Parathyroid adenoma (tissue), 2 donors: ENCODE data around the gene ADSS1.

Source experiments
- H2AFZ ChIP-seq: fragments of 300-600 bp; sonication (generic); one replicate; pipeline ENCODE4 v1.7.0; 2017; ENCODE audit warnings: antibody characterized with exemption, mild to moderate bottlenecking
- H3K27ac ChIP-seq: fragments of 300-600 bp; sonication (generic); one replicate; pipeline ENCODE4 v1.7.0; 2017
- H3K27me3 ChIP-seq: fragments of 300-600 bp; sonication (generic); one replicate; pipeline ENCODE4 v1.7.0; 2017; ENCODE audit warnings: low read length; ENCODE audit not compliant: control insufficient read depth, insufficient read depth
- H3K36me3 ChIP-seq: fragments of 300-600 bp; sonication (generic); one replicate; pipeline ENCODE4 v1.7.0; 2017; ENCODE audit warnings: low read length; ENCODE audit not compliant: control insufficient read depth, insufficient read depth
- H3K4me1 ChIP-seq: fragments of 300-600 bp; sonication (generic); one replicate; pipeline ENCODE4 v1.7.0; 2017; ENCODE audit warnings: control low read depth
- H3K4me2 ChIP-seq: fragments of 300-600 bp; sonication (generic); one replicate; pipeline ENCODE4 v1.7.0; 2017; ENCODE audit warnings: low read length
- H3K4me3 ChIP-seq: fragments of 300-600 bp; sonication (generic); one replicate; pipeline ENCODE4 v1.7.0; 2017; ENCODE audit warnings: low read depth, low read length
- H3K79me2 ChIP-seq: fragments of 300-600 bp; sonication (generic); one replicate; pipeline ENCODE4 v1.7.0; 2017; ENCODE audit warnings: control low read depth
- H3K9ac ChIP-seq: fragments of 300-600 bp; sonication (generic); one replicate; pipeline ENCODE4 v1.7.0; 2017; ENCODE audit warnings: mild to moderate bottlenecking
- H3K9me3 ChIP-seq: fragments of 300-600 bp; sonication (generic); one replicate; pipeline ENCODE4 v1.7.0; 2017; ENCODE audit warnings: low read length; ENCODE audit not compliant: control insufficient read depth
- CTCF ChIP-seq: fragments of 300-600 bp; sonication (generic); IDR thresholded peaks from one replicate; pipeline ENCODE4 v1.7.0; 2017; ENCODE audit warnings: antibody characterized with exemption, mild to moderate bottlenecking
- donor health status: primary hyperparathyroidism.

ADSS1 gene

GRCh38 chr14:104684449-104684821, 39.6 kb upstream of the ADSS1 start:
- H3K4me3 ChIP-seq = no peak overlapping the region
- no peak overlapping the region for H2AFZ ChIP-seq
- no peak overlapping the region for H3K4me2 ChIP-seq
- no peaks in the 10 kb centered on the region for H3K79me2 ChIP-seq
- no peaks in the 10 kb centered on the region for H3K36me3 ChIP-seq
- peaks cover 15% of the 10 kb centered on the region for H3K4me1 ChIP-seq
- no peak overlapping the region for H3K27ac ChIP-seq
- H3K27me3 ChIP-seq = no peaks in the 10 kb centered on the region
- H3K9me3 ChIP-seq = no peaks in the 10 kb centered on the region
- no peak overlapping the region for H3K9ac ChIP-seq
- no peak for TF ChIP-seq CTCF

- TF ChIP-seq CTCF = no peak
- Histone ChIP-seq H3K4me1 (peaks cover 15% of the 10 kb centered on the region), H3K4me2 (no peak overlapping the region), H3K27me3 (no peaks in the 10 kb centered on the region), H3K27ac (no peak overlapping the region), H2AFZ (no peak overlapping the region), H3K36me3 (no peaks in the 10 kb centered on the region), H3K9ac (no peak overlapping the region), H3K4me3 (no peak overlapping the region), H3K79me2 (no peaks in the 10 kb centered on the region), H3K9me3 (no peaks in the 10 kb centered on the region)
These were observed 38.6 kb upstream of the ADSS1 start for GRCh38 chr14:104685216-104685997.

GRCh38 chr14:104685998-104686610, 37.9 kb upstream of the ADSS1 start:
- no peak for TF ChIP-seq CTCF
- Histone ChIP-seq H2AFZ (no peak overlapping the region), H3K36me3 (no peaks in the 10 kb centered on the region), H3K27me3 (no peaks in the 10 kb centered on the region), H3K4me3 (no peak overlapping the region), H3K4me2 (no peak overlapping the region), H3K79me2 (no peaks in the 10 kb centered on the region), H3K27ac (no peak overlapping the region), H3K9me3 (no peaks in the 10 kb centered on the region), H3K9ac (no peak overlapping the region), H3K4me1 (peaks cover 15% of the 10 kb centered on the region)

GRCh38 chr14:104686624-104687517, 37.2 kb upstream of the ADSS1 start:
- no peak overlapping the region for H3K9ac ChIP-seq
- no peaks in the 10 kb centered on the region for H3K9me3 ChIP-seq
- no peak overlapping the region for H3K4me2 ChIP-seq
- no peak overlapping the region for H3K27ac ChIP-seq
- H3K4me3 ChIP-seq = no peak overlapping the region
- H3K4me1 ChIP-seq = peaks cover 14% of the 10 kb centered on the region
- H3K36me3 ChIP-seq = no peaks in the 10 kb centered on the region
- H3K27me3 ChIP-seq = no peaks in the 10 kb centered on the region
- no peak overlapping the region for H2AFZ ChIP-seq
- H3K79me2 ChIP-seq = peaks cover 1% of the 10 kb centered on the region
- no peak for TF ChIP-seq CTCF
